ENCODE results near the gene MLF2. TPM values are rescaled to one million over a fixed set of nuclear protein-coding genes. Genes with fewer than 3 reads are reported as not detected.
A peak's percentile ranks its signal among the peaks of the same experiment; 100 is the strongest.

The MLF2 gene
- total and polyA plus RNA-seq, 2 of the 13 experiments (the other 11 are each of a cell fraction or from before 2014, with no cell fraction given), result 88.1 to 167 TPM

GRCh38 chr12:6723607-6724408 lies 29.1 kb downstream of the MLF2 start, which contains the start of gene COPS7A (continued):
- TF ChIP-seq POLR2A (IDR thresholded peaks at IDR 0.05; ENCODE audit: insufficient read depth in 1 of 2, low read depth in 2 of 2, low read length in 2 of 2) (peak; percentile 68 to 85), POGK (CRISPR knock-in tag; conservative IDR thresholded peaks at IDR 0.05) (peak; percentile 97), RELA (CRISPR knock-in tag; IDR thresholded peaks at IDR 0.05) (no peak), ATF7-NPFF (CRISPR knock-in tag; IDR thresholded peaks at IDR 0.05; ENCODE audit: low read depth) (peak; percentile 97), ZNF33A (CRISPR knock-in tag; IDR thresholded peaks at IDR 0.05; ENCODE audit: borderline replicate concordance) (no peak), ZNF737 (CRISPR knock-in tag; IDR thresholded peaks at IDR 0.05; ENCODE audit: borderline replicate concordance) (peak; percentile 41; the same call in 1 of the 2 replicates), EP300 (IDR thresholded peaks at IDR 0.05; ENCODE audit: low read depth in 2 of 2, low read length in 2 of 2) (peak in 1 of 2 experiments; percentile 58; a peak in 1 of 4 replicates), EP300 (CRISPR knock-in tag; IDR thresholded peaks at IDR 0.05; ENCODE audit: borderline replicate concordance) (0 out of 2 replicates have a peak, but pooled peaks have one; percentile 25), AFF4 (CRISPR knock-in tag; IDR thresholded peaks at IDR 0.05) (no peak), HIVEP1 (CRISPR knock-in tag; IDR thresholded peaks at IDR 0.05) (peak; percentile 93), ZNF644 (CRISPR knock-in tag; IDR thresholded peaks at IDR 0.05; ENCODE audit: low read depth) (peak; percentile 60; the same call in 1 of the 2 replicates), FLYWCH1 (CRISPR knock-in tag; IDR thresholded peaks at IDR 0.05) (0 out of 2 replicates have a peak, but pooled peaks have one; percentile 92), CBX2 (IDR thresholded peaks at IDR 0.05; ENCODE audit: low read depth, low read length) (no peak), CBX2 (CRISPR knock-in tag; IDR thresholded peaks at IDR 0.05; ENCODE audit: low read depth) (0 out of 2 replicates have a peak, but pooled peaks have one; percentile 74), NBN (conservative IDR thresholded peaks at IDR 0.05) (no peak), FOXP4 (CRISPR knock-in tag; IDR thresholded peaks at IDR 0.05) (peak; percentile 53), ZNF24 (IDR thresholded peaks at IDR 0.05) (no peak), ZBTB42 (CRISPR knock-in tag; IDR thresholded peaks at IDR 0.05) (no peak), ZSCAN5A (CRISPR knock-in tag; IDR thresholded peaks at IDR 0.05; ENCODE audit: borderline replicate concordance) (peak; percentile 44; the same call in 1 of the 2 replicates), GABPB1 (CRISPR knock-in tag; IDR thresholded peaks at IDR 0.05) (peak; percentile 98), ZNF724P (CRISPR knock-in tag; IDR thresholded peaks at IDR 0.05; ENCODE audit: borderline replicate concordance) (peak; percentile 98)
